Body of pancreas (tissue), 4 donors: Measurements from ENCODE around the gene TRIM24.

ENCODE experiments used
- POLR2A ChIP-seq, 3 donors: fragments of 450-650 bp; IDR thresholded peaks; one replicate each; pipeline ENCODE4 v1.6.1; 2016; ENCODE audit warnings: antibody characterized with exemption in 3 of 3, mild to moderate bottlenecking in 2 of 3
- TF ChIP-seq, protein P1 (sequence below), 7 experiments: fragments of 450-650 bp in 4 of 7; fragments of 200-600 bp in 3 of 7; sonication (generic) in 3 of 7; IDR thresholded peaks; one replicate each; pipeline ENCODE4 v1.5.1; 2016 to 2019; ENCODE audit warnings: antibody characterized with exemption in 7 of 7

DNA sequence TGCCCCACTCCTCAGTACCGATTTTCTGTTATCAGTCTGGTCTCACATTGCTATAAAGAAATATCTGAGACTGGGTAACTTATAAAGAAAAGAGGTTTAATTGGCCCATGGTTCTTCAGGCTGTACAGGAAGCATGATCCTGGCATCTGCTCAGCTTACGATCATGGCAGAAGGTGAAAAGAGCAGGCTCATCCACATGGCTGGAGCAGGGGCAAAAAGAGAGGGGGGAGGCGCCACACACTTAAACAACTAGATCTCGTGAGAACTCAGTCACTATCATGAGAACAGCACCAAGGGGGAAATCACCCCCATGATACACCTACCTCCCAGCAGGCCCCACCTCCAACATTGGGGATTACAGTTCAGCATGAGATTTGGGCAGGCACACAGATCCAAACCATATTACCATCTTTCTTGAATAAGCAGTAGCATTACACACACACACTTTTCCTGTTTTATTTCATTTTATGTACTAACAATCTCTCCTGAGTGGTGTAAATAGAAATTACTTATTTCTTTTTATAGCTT is 53.3 kb downstream of the TRIM24 start:
- TF ChIP-seq, protein P1, sequence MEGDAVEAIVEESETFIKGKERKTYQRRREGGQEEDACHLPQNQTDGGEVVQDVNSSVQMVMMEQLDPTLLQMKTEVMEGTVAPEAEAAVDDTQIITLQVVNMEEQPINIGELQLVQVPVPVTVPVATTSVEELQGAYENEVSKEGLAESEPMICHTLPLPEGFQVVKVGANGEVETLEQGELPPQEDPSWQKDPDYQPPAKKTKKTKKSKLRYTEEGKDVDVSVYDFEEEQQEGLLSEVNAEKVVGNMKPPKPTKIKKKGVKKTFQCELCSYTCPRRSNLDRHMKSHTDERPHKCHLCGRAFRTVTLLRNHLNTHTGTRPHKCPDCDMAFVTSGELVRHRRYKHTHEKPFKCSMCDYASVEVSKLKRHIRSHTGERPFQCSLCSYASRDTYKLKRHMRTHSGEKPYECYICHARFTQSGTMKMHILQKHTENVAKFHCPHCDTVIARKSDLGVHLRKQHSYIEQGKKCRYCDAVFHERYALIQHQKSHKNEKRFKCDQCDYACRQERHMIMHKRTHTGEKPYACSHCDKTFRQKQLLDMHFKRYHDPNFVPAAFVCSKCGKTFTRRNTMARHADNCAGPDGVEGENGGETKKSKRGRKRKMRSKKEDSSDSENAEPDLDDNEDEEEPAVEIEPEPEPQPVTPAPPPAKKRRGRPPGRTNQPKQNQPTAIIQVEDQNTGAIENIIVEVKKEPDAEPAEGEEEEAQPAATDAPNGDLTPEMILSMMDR (IDR thresholded peaks at IDR 0.05), result no peak
- TF ChIP-seq POLR2A (IDR thresholded peaks at IDR 0.05), result no peak
